Stimulated activated CD8-positive, alpha-beta memory T cell treated with anti-CD3 and anti-CD28 coated beads, Interleukin-4, amount 100 ng/mL, for 1 hour (primary cell): Measurements from ENCODE around the gene DAW1.
"Not testable (repeated sequence)": the region's sequence is repeated elsewhere in the genome, so short reads cannot be mapped to it uniquely, and the experiment has no call there.

Source experiments
- DNase-seq, 2 donors: peaks; one replicate each; pipeline ENCODE4 v3.0.0-alpha.2; 2020; ENCODE audit warnings: low read depth in 2 of 2, low spot score in 1 of 2

DAW1 gene, protein sequence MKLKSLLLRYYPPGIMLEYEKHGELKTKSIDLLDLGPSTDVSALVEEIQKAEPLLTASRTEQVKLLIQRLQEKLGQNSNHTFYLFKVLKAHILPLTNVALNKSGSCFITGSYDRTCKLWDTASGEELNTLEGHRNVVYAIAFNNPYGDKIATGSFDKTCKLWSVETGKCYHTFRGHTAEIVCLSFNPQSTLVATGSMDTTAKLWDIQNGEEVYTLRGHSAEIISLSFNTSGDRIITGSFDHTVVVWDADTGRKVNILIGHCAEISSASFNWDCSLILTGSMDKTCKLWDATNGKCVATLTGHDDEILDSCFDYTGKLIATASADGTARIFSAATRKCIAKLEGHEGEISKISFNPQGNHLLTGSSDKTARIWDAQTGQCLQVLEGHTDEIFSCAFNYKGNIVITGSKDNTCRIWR

DNA sequence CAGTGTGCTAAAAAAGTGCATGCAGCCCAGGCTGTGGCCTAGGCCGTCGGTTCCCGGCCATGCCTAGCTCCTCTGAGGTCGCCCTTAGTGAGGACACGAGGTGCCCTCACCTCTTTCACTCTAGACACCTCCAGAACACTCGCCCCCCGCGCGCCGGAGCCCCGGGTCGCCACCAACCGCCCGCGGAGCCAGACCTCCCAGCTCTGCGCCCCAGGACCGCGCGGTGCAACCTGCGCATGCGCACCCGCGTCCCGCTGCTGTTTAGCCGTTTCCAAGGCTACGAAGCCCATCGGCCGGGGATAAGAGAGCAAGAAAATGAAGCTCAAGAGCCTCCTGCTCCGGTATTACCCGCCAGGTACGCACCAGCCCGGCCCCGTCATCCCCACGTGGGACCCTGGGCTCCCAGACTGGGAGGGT, at the start of gene DAW1:
Gene DAW1 (plus strand): TSS at position 257 of the 417 bp plus-strand sequence. CDS start 59 bp downstream, at position 316.
- DNase-seq: no peak

DNA sequence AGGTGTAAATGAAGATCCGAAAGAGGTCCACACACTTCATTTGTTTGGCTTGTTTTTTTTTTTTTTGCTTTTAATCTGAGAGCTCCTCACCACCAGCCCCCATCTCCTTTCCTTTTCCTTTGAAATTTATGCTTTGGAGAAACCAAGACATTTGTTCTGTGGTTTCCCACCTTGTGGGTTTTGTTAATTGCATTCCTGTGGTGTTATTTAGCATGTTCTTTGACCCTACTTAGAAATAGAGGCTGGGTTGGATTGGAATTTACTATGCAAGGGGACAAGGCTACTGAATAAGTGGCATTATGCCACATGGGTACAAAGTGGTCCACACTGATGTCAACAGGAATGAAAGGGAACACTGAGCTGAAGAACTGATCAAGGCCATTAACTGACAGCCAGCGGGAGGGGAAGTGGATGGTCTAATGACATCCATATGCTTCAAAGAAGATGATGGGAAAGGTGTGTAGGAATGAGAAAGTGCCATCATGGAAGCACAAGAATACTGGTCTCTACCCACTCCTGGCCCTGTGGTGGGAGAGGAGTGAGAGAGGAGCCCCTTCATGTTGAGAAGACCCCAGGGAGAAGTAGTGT, 48.9 kb upstream of the DAW1 start:
- no peak for DNase-seq

DNA sequence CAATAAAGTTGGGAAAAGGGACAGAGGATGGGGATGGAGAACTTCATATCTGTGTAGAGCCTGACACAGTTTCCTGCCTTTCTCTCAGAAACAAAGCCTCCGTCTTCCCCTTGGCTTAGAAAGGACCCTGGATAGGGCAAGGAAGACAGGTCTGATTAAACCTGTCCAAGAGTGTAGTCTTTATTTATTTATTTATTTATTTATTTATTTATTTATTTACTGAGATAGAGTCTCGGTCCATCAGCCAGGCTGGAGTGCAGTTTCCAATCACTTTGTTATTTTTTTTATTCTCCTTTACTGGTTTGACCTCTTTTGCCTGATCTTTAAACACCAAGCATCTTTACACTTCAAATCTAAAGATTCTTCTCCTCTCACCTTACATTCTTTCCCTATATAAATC, 47.5 kb upstream of the DAW1 start:
- no peak for DNase-seq

DNA sequence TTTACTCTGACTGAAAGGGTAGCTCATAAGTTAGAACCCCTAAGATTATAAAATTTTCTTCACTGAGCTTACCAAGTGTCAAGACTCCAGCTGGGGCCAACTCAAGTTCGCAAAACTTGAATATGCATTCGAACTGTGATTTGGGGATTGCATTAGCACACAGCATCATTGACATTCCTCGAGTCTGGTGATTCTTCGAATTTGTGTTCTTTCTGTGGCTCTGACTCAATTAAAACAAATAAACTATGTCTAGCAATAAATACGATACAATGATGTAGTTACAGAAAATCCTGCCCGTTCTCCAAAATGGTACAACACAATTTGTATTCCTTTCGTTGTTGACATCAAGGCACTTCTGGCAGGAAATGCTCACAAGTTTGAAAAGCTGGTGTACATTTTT, 46.7 kb upstream of the DAW1 start:
- no peak for DNase-seq

DNA sequence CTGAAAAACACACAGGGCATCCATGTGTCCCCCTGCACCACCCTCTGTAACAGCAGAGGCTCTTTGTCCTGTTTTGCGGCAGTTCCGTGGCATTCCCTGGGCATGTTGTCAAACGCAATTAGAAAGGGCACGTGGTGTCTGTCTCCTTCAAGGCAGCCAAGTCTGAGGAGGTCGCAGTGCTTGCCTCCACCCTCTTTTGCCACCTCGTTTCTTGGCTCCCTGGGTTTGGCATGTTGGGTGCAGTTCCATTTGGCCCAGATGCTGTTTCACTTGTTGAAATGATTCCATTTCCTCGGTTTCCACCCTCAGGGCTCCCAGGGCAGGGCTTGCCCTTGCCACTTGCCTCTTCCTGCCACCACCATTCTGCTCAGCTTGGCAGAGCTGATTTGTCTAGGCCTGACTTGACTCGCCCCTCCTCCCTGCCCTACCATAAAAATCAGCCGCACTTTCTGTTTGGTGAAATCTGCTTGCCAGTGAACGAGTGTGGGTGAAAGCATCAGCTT, 45.4 kb upstream of the DAW1 start:
- no peak for DNase-seq

DNA sequence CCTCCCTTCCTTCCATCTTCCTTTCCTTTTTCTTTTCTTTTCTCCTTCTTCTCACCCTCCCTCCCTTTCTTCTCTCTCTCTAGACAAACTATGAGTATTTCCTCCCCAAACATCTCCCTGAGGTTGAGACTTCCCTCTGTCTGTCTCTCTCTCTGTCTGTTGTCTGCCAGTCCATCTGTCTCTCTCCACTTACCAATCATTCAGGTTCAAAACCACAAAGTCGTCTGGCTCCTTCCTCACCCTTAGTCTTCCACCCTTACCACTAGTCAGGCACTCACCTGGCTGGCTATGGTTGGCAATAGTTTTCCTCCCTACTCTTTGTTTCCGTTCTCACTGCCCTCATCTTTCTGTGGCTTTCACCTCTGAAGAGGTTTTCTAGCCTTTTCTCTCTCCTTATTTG, 44.9 kb upstream of the DAW1 start:
- DNase-seq: no peak

DNA sequence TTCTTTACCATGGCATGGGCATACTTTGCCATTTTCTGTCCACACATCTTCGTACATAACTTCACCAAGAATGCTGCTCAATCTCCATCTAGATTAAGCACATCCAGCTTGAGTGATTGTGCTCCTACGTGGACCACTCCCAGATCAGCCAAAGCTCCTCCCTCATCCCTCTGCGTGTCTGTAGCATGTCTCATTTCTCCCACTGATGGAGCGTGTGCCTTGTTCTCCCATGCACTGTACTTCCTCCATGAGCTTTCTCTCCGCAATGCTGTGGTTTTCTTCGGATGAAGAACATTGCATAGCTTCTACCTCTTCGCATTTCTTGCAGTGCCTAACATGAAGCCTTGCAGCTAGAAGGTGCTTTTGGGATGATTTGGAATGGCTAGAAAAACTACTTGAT, 44.3 kb upstream of the DAW1 start:
- no peak for DNase-seq

DNA sequence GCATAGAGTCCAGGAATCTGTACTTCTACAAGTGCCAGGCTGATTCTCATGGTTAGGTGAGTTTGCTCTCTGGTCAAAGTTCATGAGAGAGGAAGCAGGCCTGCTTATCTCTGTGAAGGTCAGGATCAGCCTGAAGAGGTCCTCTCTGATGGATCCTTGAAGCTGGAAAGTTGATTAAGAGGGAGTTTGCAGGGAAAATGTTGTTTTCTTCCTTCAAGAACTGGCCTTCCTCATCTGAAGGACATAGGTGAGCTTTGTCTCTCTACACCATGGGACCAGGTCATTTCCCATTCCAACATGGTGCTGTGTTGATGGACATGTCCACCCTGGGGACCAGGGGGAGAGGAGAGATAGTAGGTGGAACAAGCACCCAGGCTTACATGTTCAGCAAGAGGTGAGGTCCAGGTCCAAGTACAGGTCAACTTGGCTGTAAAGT, 42.9 kb upstream of the DAW1 start:
- no peak for DNase-seq

DNA sequence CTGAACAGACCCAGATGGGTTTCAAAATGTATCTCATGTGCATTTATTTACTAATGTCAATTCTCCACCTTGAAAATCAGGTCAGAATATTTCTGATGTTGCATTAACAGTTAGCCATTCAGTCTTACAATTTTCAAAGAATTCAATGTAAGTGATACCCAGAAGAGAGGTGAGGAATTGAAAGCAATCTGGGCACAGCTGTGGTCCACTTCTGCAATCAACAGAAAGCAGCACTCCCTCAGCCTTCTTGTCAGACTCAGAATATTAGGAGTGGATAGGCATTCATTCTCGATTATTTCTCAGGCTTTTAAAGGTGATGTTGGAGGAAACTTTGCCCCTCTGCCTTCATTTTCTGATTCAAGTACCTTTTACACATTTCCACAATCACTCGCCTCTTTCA, 42.1 kb upstream of the DAW1 start:
- no peak for DNase-seq

DNA sequence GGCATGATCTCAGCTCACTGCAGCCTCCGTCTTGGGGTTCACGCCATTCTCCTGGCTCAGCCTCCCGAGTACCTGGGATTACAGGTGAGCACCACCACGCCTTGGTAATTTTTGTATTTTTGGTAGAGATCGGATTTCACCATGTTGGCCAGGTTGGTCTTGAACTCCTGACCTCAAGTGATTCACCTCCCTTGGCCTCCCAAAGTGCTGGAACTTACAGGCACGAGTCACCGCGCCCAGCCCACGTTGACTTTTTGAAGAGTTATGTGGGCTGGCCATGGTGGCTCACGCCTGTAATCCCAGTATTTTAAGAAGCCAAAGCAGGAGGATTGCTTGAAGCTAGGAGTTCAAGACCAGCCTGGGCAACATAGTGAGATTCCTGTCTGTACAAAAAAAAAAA, 37.0 kb upstream of the DAW1 start:
- no peak for DNase-seq

DNA sequence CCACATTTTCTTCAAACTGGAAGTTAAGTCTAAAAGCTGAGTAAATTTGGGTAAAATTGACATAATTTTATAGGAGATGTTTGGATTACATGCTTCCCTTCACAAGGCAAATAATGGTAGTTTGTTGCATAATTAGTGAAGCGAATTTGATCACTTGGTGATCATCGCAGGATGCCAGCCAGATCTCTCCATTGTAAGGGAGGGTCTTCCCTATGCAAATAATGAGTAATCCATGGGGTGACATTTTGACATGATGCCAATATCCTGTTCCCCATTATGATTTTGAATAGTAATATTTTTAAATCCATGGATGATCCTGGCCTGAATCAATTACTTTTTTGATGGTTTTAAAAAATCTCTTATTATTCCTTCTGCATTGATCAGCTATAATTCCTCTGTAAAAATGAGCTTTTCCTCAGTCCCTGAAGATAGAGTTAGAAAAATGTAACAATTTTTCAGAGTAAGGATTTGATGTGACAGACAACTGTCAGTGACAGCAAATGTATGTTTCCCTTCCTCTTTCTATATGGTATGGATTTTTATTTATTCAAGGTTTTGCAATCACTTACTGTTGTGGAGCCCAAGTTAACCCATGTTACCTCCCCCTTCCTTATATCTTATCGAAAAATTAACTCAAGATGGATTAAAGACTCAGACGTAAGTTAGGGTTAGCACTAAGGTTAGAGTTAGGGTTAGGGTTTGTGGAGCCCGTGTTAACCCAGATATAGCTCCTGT, 36.3 kb upstream of the DAW1 start:
- no peak for DNase-seq

DNA sequence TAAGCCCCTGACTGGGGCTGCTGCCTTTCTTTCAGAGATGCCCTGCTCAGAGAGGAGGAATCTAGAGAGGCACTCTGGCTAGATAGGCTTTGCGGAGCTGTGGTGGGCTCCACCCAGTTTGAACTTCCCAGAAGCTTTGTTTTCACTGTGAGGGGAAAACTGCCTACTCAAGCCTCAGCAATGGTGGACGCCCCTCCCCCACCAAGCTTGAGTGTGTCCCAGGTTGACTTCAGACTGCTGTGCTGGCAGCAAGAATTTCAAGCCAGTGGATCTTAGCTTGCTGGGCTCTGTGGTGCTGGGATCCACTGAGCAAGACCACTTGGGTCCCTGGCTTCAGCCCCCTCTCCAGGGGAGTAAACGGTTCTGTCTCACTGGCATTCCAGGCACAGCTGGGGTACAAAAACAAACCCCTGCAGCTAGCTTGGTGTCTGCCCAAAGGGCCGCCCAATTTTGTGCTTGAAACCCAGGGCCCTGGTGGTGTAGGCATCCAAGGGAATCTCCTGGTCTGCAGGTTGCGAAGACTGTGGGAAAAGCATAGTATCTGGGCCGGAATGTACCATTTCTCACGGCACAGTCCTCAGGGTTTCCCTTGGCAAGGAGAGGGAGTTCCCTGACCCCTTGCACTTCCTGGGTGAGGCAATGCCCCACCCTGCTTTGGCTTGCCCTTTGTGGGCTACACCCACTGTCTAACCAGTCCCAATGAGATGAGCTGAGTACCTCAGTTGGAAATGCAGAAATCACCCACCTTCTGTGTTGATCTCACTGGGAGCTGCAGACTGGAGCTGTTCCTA, 31.9 kb upstream of the DAW1 start:
- DNase-seq: not testable (repeated sequence)

DNA sequence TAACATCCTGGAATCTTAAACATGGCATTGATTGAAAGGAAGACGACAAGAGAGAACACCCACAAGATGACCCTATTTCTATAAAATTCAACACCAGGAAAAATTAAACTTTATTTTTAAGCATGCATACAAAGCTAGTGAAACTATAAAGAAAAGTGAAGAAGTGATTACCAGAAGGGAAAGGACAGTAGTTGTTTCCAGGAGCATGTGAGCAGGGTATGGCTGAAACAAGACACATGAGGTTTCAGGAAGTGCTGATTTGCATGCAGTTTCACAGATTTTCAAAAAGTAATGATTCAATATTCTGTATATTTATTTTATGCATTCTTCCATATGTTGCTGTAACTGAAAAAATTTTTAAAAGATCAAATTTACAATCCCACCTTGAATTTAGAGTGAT, 24.6 kb upstream of the DAW1 start:
- DNase-seq: no peak

DNA sequence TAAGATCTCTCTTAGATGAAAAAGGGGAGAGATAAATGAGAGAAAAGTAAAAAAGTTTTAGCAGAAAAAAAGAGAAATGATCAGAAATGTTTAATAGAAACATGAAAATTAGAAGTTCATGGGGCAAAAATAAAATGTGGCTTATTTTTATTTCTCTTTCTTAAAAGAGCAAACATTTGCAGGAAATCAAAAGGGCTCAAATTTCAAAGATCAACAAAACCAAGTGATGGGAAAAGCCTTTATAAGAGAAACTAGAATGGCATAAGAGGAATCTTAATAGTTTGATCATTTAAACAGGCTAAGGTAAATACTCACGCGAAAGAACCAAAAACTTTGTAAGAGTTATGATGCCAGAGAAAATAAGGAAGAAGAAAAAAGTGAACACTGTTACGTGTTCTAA, 23.3 kb upstream of the DAW1 start:
- no peak for DNase-seq

DNA sequence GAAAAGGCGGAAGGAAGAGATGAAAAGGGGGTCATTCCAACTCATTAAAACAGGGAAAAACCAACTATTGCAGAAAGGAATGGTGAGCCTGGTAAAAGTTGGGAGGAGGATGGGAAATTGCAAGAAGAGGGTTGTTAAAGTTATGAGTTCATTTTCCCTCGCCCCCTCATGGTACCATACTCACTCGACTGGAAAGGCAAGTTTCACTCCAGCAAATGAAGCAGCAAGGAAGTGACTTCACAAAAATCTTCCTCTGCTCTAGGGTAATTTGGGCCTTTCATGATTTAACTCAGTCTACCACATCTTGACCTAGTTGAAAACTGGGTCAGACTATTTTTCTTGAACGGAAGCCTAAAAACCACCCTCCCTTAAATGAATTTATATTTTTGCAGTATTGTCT, 22.8 kb upstream of the DAW1 start:
- no peak for DNase-seq

DNA sequence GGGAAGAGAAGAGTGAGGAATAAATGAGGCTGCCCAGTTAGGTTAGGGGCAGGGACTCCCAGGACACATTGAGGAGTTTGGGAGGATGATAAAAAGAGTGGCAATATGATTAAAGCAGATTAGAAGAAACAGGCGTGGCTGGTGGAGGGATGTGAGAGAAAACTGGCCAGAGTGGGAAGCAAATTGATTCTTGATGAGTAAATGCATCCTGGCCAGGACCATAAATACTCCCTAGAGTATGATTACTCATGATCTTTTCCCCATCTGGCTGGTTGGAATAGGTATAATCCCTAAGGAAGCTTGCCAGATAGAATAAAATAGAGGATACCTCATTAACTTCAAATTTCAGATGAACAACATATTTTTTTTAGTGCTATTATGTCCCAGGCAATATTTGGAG, 21.5 kb upstream of the DAW1 start:
- no peak for DNase-seq

DNA sequence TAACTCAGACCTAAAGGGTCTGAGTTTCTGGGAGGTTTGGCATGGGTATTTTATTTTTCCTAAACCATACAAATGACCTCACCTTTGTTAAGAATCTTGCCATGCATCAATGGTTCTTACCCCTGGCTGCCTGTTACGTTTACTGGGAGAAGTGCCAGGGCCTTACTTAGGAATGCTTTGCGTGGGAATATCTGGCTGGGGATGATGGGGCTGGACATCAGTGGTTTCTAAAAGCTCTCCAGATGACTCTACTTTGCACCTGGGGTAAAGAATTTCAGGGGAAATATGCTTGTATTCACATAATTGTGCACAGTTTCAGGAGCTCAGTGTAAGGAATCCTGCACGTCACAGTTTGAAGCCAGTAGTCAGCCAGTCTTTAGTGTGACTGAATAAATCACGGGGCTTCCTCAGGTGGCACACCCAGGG, 18.2 kb upstream of the DAW1 start:
- no peak for DNase-seq

DNA sequence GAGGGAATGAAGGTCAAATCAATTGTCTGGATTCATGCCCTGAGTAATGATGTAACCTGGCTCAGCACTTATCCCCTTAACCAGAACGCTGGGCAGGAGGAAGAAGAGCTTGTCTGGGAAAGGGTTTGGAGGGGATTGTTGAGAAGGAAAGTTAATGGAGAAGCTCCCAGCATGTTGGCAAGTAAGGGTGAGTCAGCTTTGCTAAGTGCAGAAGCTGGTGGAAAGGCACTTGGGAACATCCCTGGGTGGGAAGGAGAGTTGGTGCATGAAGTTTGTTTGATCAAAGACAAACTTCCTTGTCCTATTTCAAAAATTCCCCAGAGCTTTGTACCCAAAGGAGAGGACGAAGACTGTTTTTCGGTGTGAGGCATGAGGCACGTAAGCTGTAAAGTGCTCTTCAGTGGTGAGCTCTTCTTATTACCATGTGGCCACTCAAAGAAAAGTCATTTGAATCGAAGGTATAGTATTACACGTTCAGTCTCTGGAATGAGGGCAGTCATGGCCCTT, 17.6 kb upstream of the DAW1 start:
- no peak for DNase-seq

DNA sequence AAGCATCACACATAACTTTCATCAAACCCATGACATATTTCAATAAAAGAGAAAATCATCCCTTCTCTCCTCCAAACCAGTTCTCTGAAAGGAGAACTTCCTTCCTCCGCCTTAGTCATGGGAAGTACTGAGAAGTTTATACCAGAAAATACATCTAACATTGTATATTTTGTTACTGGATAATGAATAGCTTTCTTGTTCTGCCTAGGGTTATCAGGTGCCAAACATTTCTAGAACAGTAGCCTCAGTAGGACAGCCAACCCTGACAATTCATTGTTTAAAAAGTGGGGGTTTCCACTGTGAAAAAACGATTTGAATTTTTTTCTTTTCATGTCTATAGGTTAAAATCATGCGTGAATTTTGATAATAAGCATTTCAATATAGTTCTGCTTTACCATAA, 16.0 kb upstream of the DAW1 start:
- no peak for DNase-seq

DNA sequence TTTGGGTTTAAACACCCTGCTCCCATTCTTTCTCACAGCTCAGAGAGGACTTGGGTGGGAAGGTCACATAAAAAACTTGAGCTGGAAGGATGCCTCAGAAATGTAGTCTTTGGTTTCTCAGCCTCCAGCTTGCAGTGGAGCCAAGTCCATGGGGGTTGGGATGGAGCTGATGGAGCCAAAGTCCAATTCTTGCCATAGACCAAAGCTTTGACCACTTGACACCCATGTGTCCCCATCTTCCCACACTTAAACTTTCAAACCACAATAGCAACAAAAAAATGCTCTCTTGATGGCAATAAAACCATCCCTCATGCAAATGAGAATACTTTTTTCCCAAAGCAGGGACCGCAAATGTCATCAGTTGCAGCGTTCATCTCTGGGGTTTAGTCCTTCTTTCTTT, 14.7 kb upstream of the DAW1 start:
- DNase-seq: no peak

DNA sequence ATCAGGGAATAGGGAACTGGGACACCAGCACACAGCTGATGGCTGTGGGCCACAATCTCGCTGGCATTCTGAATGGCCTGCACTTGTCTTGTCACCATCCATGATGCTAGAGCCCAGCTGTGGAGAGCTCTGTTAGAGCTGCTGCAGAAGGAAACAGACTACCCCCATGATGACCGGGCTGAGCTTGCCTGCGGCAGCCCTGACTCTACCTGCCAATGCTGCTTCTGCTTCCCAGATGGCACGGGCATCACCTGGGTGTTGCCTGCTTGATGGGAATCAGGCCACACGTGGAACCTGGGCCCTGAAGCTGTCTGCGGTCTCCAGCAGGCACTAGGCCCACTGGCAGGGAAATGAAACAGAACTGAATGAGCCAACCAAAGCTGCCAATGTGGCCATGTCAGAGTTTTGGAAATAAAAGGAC, 11.2 kb upstream of the DAW1 start:
- DNase-seq: no peak
